K562 (cell line): ENCODE data around the gene QSOX2. TPM values are rescaled to one million over a fixed set of nuclear protein-coding genes. Genes with fewer than 3 reads are reported as not detected.

Source experiments
- ATAC-seq: fragments of 200-7000 bp; cut with Tn5 transposase; 3 replicates; pipeline ENCODE4 v1.9.1; 2020; ENCODE audit warnings: moderate library complexity
- BruUV-seq: library from RNA; stranded (reverse); fragments of 400-500 nt; replicated peaks from 2 replicates; lab custom pipeline; 2021; lab: Mats Ljungman, UMichigan
- CTCF ChIA-PET: fragments of 300-600 bp; formaldehyde crosslinking; extraction: SDS; loops from one replicate; lab custom pipeline; 2021; ENCODE audit warnings: low intra/inter-chr PET ratio; lab: Yijun Ruan, JAX
- POLR2A ChIA-PET: fragments of 300-600, 350-650 bp; sonication (Branson Sonifier 250); formaldehyde crosslinking; extraction: SDS; loops from one replicate; lab custom pipeline; 2021; ENCODE audit warnings: antibody characterized with exemption, inconsistent platforms; lab: Yijun Ruan, JAX
- DNase-seq, 4 experiments: peaks; one replicate each; pipeline versions ENCODE4 v3.0.0 to v3.0.0-alpha.2; 2011 to 2018; ENCODE audit warnings: low spot score in 3 of 4, mixed read lengths in 3 of 4; ENCODE audit errors: extremely low read depth in 1 of 4
- FAIRE-seq: peaks from 2 replicates; lab custom pipeline; 2011; peaks lifted over from hg19 to GRCh38; lab: Jason Lieb, UNC
- H2AFZ ChIP-seq: 2 replicates; pipeline ENCODE4 v1.6.0; 2011; ENCODE audit warnings: low read depth, low read length, control low read depth, inconsistent platforms
- H3K27ac ChIP-seq: fragments of 200-600 bp; 3 replicates; pipeline ENCODE4 v1.8.0; 2011; ENCODE audit warnings: low read depth, mild to moderate bottlenecking, control low read depth, inconsistent platforms, low read length, moderate library complexity, mixed read lengths; ENCODE audit errors: extremely low read depth
- H3K27me3 ChIP-seq, 2 experiments: fragments of 300-600 bp in 1 of 2; 2 replicates in 1 of 2; 3 replicates in 1 of 2; pipeline versions ENCODE4 v1.6.0 to v1.8.0; 2011; ENCODE audit warnings: inconsistent platforms in 2 of 2, low read length in 2 of 2, mild to moderate bottlenecking in 1 of 2, mixed read lengths in 1 of 2, moderate library complexity in 1 of 2; ENCODE audit not compliant: control insufficient read depth in 2 of 2, insufficient read depth in 2 of 2
- H3K36me3 ChIP-seq: fragments of 300-600 bp; 3 replicates; pipeline ENCODE4 v1.8.0; 2011; ENCODE audit warnings: mild to moderate bottlenecking, low read length, inconsistent platforms; ENCODE audit not compliant: control insufficient read depth, insufficient read depth
- H3K4me1 ChIP-seq, 2 experiments: fragments of 200-600 bp in 1 of 2; replicated peaks in 1 of 2; 2 replicates in 1 of 2; 3 replicates in 1 of 2; pipeline versions ENCODE4 v1.5.1 to v1.8.0; 2011; ENCODE audit warnings: inconsistent platforms in 2 of 2, low read length in 2 of 2, mild to moderate bottlenecking in 1 of 2, mixed read lengths in 1 of 2, moderate library complexity in 1 of 2; ENCODE audit not compliant: control insufficient read depth in 2 of 2, insufficient read depth in 2 of 2
- H3K4me2 ChIP-seq: 2 replicates; pipeline ENCODE4 v1.6.1; 2011; ENCODE audit warnings: low read length, control low read depth, inconsistent platforms, mixed read lengths; ENCODE audit not compliant: insufficient read depth
- H3K4me3 ChIP-seq: fragments of 200-600 bp; sonication (generic), shearing (Covaris generic); 2 replicates; pipeline ENCODE4 v1.5.1; 2016; ENCODE audit warnings: control low read depth, inconsistent platforms
- H3K79me2 ChIP-seq: fragments of 200-600 bp; 3 replicates; pipeline ENCODE4 v1.8.0; 2011; ENCODE audit warnings: low read length, inconsistent platforms; ENCODE audit not compliant: control insufficient read depth, insufficient read depth
- H3K9ac ChIP-seq, 2 experiments: 2 replicates each; pipeline versions ENCODE4 v1.6.0 to v1.6.1; 2011; ENCODE audit warnings: low read depth in 2 of 2, low read length in 2 of 2, control low read depth in 1 of 2, inconsistent platforms in 1 of 2, mild to moderate bottlenecking in 1 of 2, mixed read lengths in 1 of 2; ENCODE audit not compliant: insufficient read depth in 1 of 2
- H3K9me1 ChIP-seq: one replicate; pipeline ENCODE4 v1.6.0; 2011; ENCODE audit warnings: inconsistent platforms, mild to moderate bottlenecking, low read length, moderate library complexity; ENCODE audit not compliant: control insufficient read depth, insufficient read depth
- H3K9me3 ChIP-seq: replicated peaks from 2 replicates; pipeline ENCODE4 v1.5.1; 2011; ENCODE audit warnings: low read depth, low read length, inconsistent platforms; ENCODE audit not compliant: control insufficient read depth, insufficient read depth
- H4K20me1 ChIP-seq: replicated peaks from 2 replicates; pipeline ENCODE4 v1.6.1; 2011; ENCODE audit warnings: low read length, inconsistent platforms, mixed read lengths; ENCODE audit not compliant: control insufficient read depth, insufficient read depth
- BHLHE40 ChIP-seq: IDR thresholded peaks from 2 replicates; pipeline ENCODE4 v1.6.1; 2011; ENCODE audit warnings: low read length, improper control_type of control experiment
- CHAMP1 ChIP-seq: fragments of 450-650 bp; IDR thresholded peaks from 2 replicates; pipeline ENCODE4 v1.6.1; 2016; ENCODE audit warnings: mild to moderate bottlenecking
- CREM ChIP-seq: IDR thresholded peaks from 2 replicates; pipeline ENCODE4 v1.6.1; 2014; ENCODE audit warnings: antibody characterized with exemption, low read depth
- JUN ChIP-seq, 2 experiments: sonication (generic) in 1 of 2; formaldehyde crosslinking in 1 of 2; IDR thresholded peaks; 2 replicates each; pipeline versions ENCODE4 v1.6.1 to v1.8.0; 2012 to 2022; ENCODE audit warnings: borderline replicate concordance in 2 of 2, mild to moderate bottlenecking in 2 of 2, improper control_type of control experiment in 1 of 2, low read depth in 1 of 2, low read length in 1 of 2, missing genetic modification reagents in 1 of 2
- MYNN ChIP-seq, 2 experiments: sonication (generic); formaldehyde crosslinking in 1 of 2; IDR thresholded peaks; 2 replicates each; pipeline versions ENCODE4 v1.5.0 to v1.6.1; 2016 to 2020; ENCODE audit warnings: antibody characterized with exemption in 1 of 2, missing genetic modification reagents in 1 of 2
- NFRKB ChIP-seq: fragments of 450-650 bp; IDR thresholded peaks from 2 replicates; pipeline ENCODE4 v1.6.1; 2016; ENCODE audit warnings: low read depth
- POLR2B ChIP-seq: fragments of 450-650 bp; IDR thresholded peaks from 2 replicates; pipeline ENCODE4 v1.6.1; 2018; ENCODE audit warnings: low read depth; ENCODE audit not compliant: partially characterized antibody
- ZNF695 ChIP-seq: fragments of 450-650 bp; formaldehyde crosslinking; IDR thresholded peaks from 2 replicates; pipeline ENCODE4 v1.4.0; 2020; ENCODE audit warnings: mild to moderate bottlenecking, moderate library complexity
- ZSCAN29 ChIP-seq: fragments of 450-650 bp; IDR thresholded peaks from 2 replicates; pipeline ENCODE4 v1.6.1; 2017
- WGBS: fragments of 100-300 bp; shearing (Covaris generic); methylation state at CpG from one replicate; pipeline ENCODE4 v1.1.6; 2016; ENCODE audit warnings: low coverage, mixed read lengths; ENCODE audit not compliant: insufficient coverage; ENCODE audit errors: missing lambda C conversion rate; 5-methylcytosine and 5-hydroxymethylcytosine counted together
- in situ Hi-C: fragments of 300-500 bp; cut with MboI; formaldehyde crosslinking; loops from 4 replicates; pipeline ENCODE4 v1.15.0; 2018; ENCODE audit warnings: inconsistent platforms, mixed read lengths
- intact Hi-C: fragments of 100-400 bp; cut with micrococcal nuclease; formaldehyde crosslinking; loops from 2 replicates; pipeline ENCODE4 v1.14.2; 2022
- polyA plus RNA-seq, 8 experiments: library from polyadenylated mRNA; depleted of rRNA in 4 of 8; stranded (reverse) in 5 of 8; unstranded in 3 of 8; fragments of >200 nt; fragmentation: Nextera tagmentation in 2 of 8; fragmentation: Illumina TruSeq in 1 of 8; extraction: Ambion mirVana in 2 of 8; extraction: Trizol in 1 of 8; gene quantifications; 2 replicates each; pipeline versions ENCODE4 v1.2.1 to v1.2.3, GENCODE V29; 2011 to 2014; ENCODE audit warnings: inconsistent platforms in 1 of 8, missing spikeins in 1 of 8
- total RNA-seq, 7 experiments: library from RNA; depleted of rRNA in 6 of 7; stranded (reverse); fragments of >200 nt in 6 of 7; fragmentation: Illumina TruSeq in 2 of 7; extraction: Trizol in 2 of 7; gene quantifications; 2 replicates each; pipeline versions ENCODE4 v1.2.1 to v1.2.3, GENCODE V29; 2011 to 2021; ENCODE audit warnings: low replicate concordance in 1 of 7
- TF ChIP-seq, protein P1 (sequence below): fragments of 250-450 bp; sonication (Bioruptor Pico); IDR thresholded peaks from 2 replicates; pipeline ENCODE4 v1.5.0; 2020; ENCODE audit warnings: mild to moderate bottlenecking
- TF ChIP-seq, protein P2 (sequence below), 2 experiments: fragments of 450-650 bp in 1 of 2; sonication (generic) in 1 of 2; formaldehyde crosslinking in 1 of 2; IDR thresholded peaks in 1 of 2; conservative IDR thresholded peaks in 1 of 2; 2 replicates each; pipeline versions ENCODE4 v1.6.1 to v1.8.1; 2016 to 2023; ENCODE audit warnings: mild to moderate bottlenecking in 2 of 2, moderate library complexity in 2 of 2, inconsistent platforms in 1 of 2, missing genetic modification reagents in 1 of 2

QSOX2 gene
- total and polyA plus RNA-seq, 9 of the 15 experiments (the other 6 are each of a cell fraction or from before 2014, with no cell fraction given): 0.51 to 23.7 (median 12.7) TPM

- H3K4me1 ChIP-seq: peaks cover 27 to 56% of the 10 kb centered on the region in 2 experiments
- WGBS: 64% methylated on average over 18 of the region's 18 CpGs
- ChIA-PET CTCF (interaction anchor here (0.6 kb wide), 1 partner anchor 614 kb away, joined by 3 read pairs; the partner anchor contains the start of gene AJM1), POLR2A (interaction anchor here (0.7 to 1.0 kb wide), 3 partner anchors 12 to 23 kb away, joined by 3 to 4 read pairs (median 3); no protein-coding TSS in a partner anchor)
- BruUV-seq: no TSS peak
- peaks cover 31% of the 10 kb centered on the region for H4K20me1 ChIP-seq
- H3K9me3 ChIP-seq: no peaks in the 10 kb centered on the region
- DNase-seq (peak in 1 of 4 experiments; percentile 23), ATAC-seq (no peak), FAIRE-seq (no peak)
- H2AFZ ChIP-seq: no peak overlapping the region
- in situ Hi-C loops (no loop called here), intact Hi-C loops (no loop called here)
- no peak overlapping the region for H3K27ac ChIP-seq
- H3K9ac ChIP-seq: peak overlapping the region in 1 of 2 experiments; percentile 19; a peak in 1 of 4 replicates
- peaks cover 58% of the 10 kb centered on the region for H3K79me2 ChIP-seq
- no peak overlapping the region for H3K4me3 ChIP-seq
- no peak overlapping the region for H3K4me2 ChIP-seq
- H3K9me1 ChIP-seq: peaks cover 4% of the 10 kb centered on the region
- peaks cover 58% of the 10 kb centered on the region for H3K36me3 ChIP-seq
- H3K27me3 ChIP-seq: no peaks in the 10 kb centered on the region
- TF ChIP-seq CREM: peak; percentile 24; the same call in 1 of the 2 replicates
- no peak for TF ChIP-seq CHAMP1
- no peak for TF ChIP-seq ZSCAN29
- no peak for TF ChIP-seq NFRKB
- no peak for TF ChIP-seq POLR2B
- TF ChIP-seq ZNF695 (CRISPR knock-in tag): no peak
- no peak for TF ChIP-seq MYNN (IDR thresholded peaks at IDR 0.05)
- TF ChIP-seq MYNN (CRISPR knock-in tag; IDR thresholded peaks at IDR 0.05): no peak
- TF ChIP-seq JUN (IDR thresholded peaks at IDR 0.05; ENCODE audit: borderline replicate concordance, low read depth, low read length): peak; percentile 62
- no peak for TF ChIP-seq JUN (CRISPR knock-in tag; IDR thresholded peaks at IDR 0.05; ENCODE audit: borderline replicate concordance)
- TF ChIP-seq, protein P1, sequence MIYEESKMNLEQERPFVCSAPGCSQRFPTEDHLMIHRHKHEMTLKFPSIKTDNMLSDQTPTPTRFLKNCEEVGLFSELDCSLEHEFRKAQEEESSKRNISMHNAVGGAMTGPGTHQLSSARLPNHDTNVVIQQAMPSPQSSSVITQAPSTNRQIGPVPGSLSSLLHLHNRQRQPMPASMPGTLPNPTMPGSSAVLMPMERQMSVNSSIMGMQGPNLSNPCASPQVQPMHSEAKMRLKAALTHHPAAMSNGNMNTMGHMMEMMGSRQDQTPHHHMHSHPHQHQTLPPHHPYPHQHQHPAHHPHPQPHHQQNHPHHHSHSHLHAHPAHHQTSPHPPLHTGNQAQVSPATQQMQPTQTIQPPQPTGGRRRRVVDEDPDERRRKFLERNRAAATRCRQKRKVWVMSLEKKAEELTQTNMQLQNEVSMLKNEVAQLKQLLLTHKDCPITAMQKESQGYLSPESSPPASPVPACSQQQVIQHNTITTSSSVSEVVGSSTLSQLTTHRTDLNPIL: no peak
- TF ChIP-seq, protein P2, sequence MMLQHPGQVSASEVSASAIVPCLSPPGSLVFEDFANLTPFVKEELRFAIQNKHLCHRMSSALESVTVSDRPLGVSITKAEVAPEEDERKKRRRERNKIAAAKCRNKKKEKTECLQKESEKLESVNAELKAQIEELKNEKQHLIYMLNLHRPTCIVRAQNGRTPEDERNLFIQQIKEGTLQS (IDR thresholded peaks at IDR 0.05): peak; percentile 70
- TF ChIP-seq, protein P2 (CRISPR knock-in tag; conservative IDR thresholded peaks at IDR 0.05): no peak
- TF ChIP-seq BHLHE40: peak; percentile 81
These were observed 17.3 kb downstream of the QSOX2 start for GRCh38 chr9:136228107-136228875.
